OCI-LY7 (cell line): ENCODE data around the gene OGDH.

Experiments
- CTCF ChIP-seq: fragments of 200-600 bp; sonication (generic); conservative IDR thresholded peaks from 2 replicates; pipeline ENCODE4 v1.5.1; 2014; ENCODE audit warnings: mild to moderate bottlenecking, antibody characterized with exemption, low read length, moderate library complexity, mixed read lengths
- EZH2phosphoT487 ChIP-seq: fragments of 200-600 bp; sonication (generic); IDR thresholded peaks from 2 replicates; pipeline ENCODE4 v1.6.1; 2018; ENCODE audit warnings: low read depth, borderline replicate concordance, mild to moderate bottlenecking, mixed run types, antibody characterized with exemption, low read length, moderate library complexity, mixed read lengths

DNA sequence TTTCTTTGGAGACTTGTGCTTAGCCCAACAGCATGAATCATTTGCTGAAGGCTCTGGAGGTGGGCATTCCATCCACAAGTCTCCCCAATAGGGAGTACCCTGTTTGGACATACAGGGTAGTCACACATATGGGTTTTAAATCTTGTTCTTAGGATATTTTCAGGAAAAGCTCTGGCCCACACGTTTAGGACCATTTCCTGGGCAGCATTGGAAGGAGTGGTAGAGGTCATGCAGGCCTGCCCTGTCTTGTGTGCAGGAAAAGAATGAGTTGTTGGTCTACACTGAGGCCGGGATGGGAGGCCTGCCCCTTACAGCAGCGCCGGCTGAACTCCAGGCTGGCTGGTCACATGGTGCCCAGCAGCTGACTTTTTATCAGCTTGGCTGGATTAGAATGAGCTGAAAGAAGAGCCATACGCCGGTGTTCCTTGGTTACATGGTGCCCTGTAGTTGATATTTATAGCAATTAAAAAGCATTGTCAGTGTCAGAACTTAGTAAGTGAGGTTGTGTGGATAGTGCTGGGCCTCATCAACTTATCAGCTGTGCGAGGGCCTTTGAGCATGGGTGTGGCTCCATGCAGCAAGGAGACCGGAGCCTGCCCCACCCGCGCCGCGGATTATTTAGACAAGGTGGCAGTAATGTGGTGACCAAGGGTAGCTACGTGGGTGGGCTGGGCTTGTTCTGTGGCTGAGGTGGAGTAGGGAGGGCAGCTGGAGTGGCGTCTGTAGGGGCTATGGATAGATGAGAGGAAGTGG lies 28.6 kb downstream of the OGDH start:
- TF ChIP-seq CTCF (no peak), EZH2phosphoT487 (no peak)
